Spleen (tissue), 7 donors: ENCODE data around the gene CCDC107.

Source experiments
- POLR2A ChIP-seq, 3 donors: fragments of 450-650 bp; IDR thresholded peaks; one replicate each; pipeline ENCODE4 v1.5.1; 2017; ENCODE audit warnings: antibody characterized with exemption in 3 of 3, mild to moderate bottlenecking in 1 of 3
- POLR2AphosphoS5 ChIP-seq, 3 donors: sonication (generic); formaldehyde crosslinking; IDR thresholded peaks; one replicate each; pipeline ENCODE4 v1.5.1; 2017; ENCODE audit warnings: antibody characterized with exemption in 3 of 3
- TF ChIP-seq, protein P1 (sequence below), 11 experiments: fragments of 200-600 bp in 7 of 11; fragments of 450-650 bp in 4 of 11; sonication (generic) in 4 of 11; IDR thresholded peaks in 8 of 11; conservative IDR thresholded peaks in 3 of 11; 1 replicate in 7 of 11; 2 replicates in 4 of 11; pipeline versions ENCODE4 v1.4.0 to v1.8.0; 2016 to 2021; ENCODE audit warnings: antibody characterized with exemption in 11 of 11, inconsistent platforms in 4 of 11, mild to moderate bottlenecking in 1 of 11
- donor health status: DM: no; HTN: no; CAD: no; lungs with moderate emphysema.
- donor health status: DM: no; HTN: no; CAD: no.
- donor health status: DM: no; HTN: no; CAD: no.

DNA sequence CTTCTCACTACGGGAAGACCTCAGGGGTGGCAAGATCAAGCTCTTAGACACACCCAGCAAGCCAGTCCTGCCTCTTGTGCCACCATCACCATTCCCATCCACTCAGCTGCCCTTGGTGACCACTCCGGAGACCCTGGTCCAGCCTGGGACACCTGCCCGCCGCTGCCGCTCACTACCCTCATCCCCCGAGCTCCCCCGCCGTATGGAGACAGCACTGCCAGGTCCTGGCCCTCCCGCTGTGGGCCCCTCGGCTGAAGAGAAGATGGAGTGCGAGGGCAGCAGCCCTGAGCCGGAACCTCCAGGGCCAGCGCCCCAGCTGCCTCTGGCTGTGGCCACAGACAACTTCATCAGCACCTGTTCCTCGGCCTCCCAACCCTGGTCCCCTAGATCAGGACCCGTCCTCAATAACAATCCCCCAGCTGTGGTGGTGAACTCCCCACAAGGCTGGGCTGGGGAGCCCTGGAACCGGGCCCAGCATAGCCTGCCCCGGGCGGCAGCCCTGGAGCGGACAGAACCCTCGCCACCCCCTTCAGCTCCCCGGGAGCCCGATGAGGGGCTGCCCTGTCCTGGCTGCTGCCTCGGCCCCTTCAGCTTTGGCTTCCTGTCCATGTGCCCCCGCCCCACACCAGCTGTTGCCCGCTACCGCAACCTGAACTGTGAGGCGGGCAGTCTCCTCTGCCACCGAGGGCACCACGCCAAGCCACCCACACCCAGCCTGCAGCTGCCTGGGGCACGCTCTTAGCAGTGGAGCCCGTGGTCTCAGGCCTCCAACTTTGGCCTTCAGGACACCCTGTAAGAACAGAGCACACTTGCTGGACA lies 48.9 kb upstream of the CCDC107 start:
- TF ChIP-seq, protein P1, sequence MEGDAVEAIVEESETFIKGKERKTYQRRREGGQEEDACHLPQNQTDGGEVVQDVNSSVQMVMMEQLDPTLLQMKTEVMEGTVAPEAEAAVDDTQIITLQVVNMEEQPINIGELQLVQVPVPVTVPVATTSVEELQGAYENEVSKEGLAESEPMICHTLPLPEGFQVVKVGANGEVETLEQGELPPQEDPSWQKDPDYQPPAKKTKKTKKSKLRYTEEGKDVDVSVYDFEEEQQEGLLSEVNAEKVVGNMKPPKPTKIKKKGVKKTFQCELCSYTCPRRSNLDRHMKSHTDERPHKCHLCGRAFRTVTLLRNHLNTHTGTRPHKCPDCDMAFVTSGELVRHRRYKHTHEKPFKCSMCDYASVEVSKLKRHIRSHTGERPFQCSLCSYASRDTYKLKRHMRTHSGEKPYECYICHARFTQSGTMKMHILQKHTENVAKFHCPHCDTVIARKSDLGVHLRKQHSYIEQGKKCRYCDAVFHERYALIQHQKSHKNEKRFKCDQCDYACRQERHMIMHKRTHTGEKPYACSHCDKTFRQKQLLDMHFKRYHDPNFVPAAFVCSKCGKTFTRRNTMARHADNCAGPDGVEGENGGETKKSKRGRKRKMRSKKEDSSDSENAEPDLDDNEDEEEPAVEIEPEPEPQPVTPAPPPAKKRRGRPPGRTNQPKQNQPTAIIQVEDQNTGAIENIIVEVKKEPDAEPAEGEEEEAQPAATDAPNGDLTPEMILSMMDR (IDR thresholded peaks at IDR 0.05 in 8 of 11, conservative IDR thresholded peaks at IDR 0.05 in 3 of 11), result no peak
- TF ChIP-seq POLR2A (IDR thresholded peaks at IDR 0.05), result no peak
- peak; percentile 20 to 71 (median 46) for TF ChIP-seq POLR2AphosphoS5 (IDR thresholded peaks at IDR 0.05)
